Upper lobe of left lung (tissue), 6 donors: Measurements from ENCODE around the gene KLF7. TPM values are rescaled to one million over a fixed set of nuclear protein-coding genes. Genes with fewer than 3 reads are reported as not detected.

ENCODE experiments used
- ATAC-seq, 2 donors: fragments of 200-7000 bp; cut with Tn5 transposase; one replicate each; pipeline ENCODE4 v1.9.1; 2022; ENCODE audit warnings: mild to moderate bottlenecking in 2 of 2, moderate library complexity in 2 of 2; ENCODE audit not compliant: low FRiP score in 2 of 2
- DNase-seq, 2 donors: peaks; one replicate each; pipeline ENCODE4 v3.0.0-alpha.2; 2019 to 2020
- H3K27ac ChIP-seq, 4 donors: fragments of 200-600 bp; sonication (generic); one replicate each; pipeline ENCODE4 v1.5.1; 2016 to 2019
- H3K27me3 ChIP-seq, 4 donors: fragments of 200-600 bp; sonication (generic); one replicate each; pipeline ENCODE4 v1.5.1; 2017 to 2019
- H3K36me3 ChIP-seq, 4 donors: fragments of 200-600 bp; sonication (generic); one replicate each; pipeline ENCODE4 v1.5.1; 2016 to 2019
- H3K4me1 ChIP-seq, 4 donors: fragments of 200-600 bp; sonication (generic); one replicate each; pipeline ENCODE4 v1.5.1; 2018 to 2019
- H3K4me3 ChIP-seq, 4 donors: fragments of 200-600 bp; sonication (generic); one replicate each; pipeline ENCODE4 v1.5.1; 2017 to 2019; ENCODE audit warnings: mild to moderate bottlenecking in 2 of 4, moderate library complexity in 1 of 4
- H3K9me3 ChIP-seq, 4 donors: fragments of 200-600 bp; sonication (generic); one replicate each; pipeline ENCODE4 v1.5.1; 2018 to 2019
- CTCF ChIP-seq, 6 experiments: fragments of 450-650 bp in 4 of 6; fragments of 200-600 bp in 2 of 6; sonication (generic) in 2 of 6; IDR thresholded peaks; one replicate each; pipeline ENCODE4 v1.5.1; 2016 to 2019; ENCODE audit warnings: antibody characterized with exemption in 6 of 6
- EP300 ChIP-seq, 4 donors: sonication (generic); formaldehyde crosslinking; IDR thresholded peaks; one replicate each; pipeline ENCODE4 v1.5.1; 2017; ENCODE audit warnings: antibody characterized with exemption in 4 of 4, control low read depth in 2 of 4
- POLR2A ChIP-seq, 4 donors: fragments of 450-650 bp; IDR thresholded peaks; one replicate each; pipeline ENCODE4 v1.5.1; 2016 to 2017; ENCODE audit warnings: antibody characterized with exemption in 4 of 4, mild to moderate bottlenecking in 2 of 4
- POLR2AphosphoS5 ChIP-seq, 2 donors: sonication (generic); formaldehyde crosslinking; IDR thresholded peaks; one replicate each; pipeline ENCODE4 v1.5.1; 2017; ENCODE audit warnings: antibody characterized with exemption in 2 of 2
- WGBS, 2 donors: methylation state at CpG; one replicate each; pipeline ENCODE4 v1.1.5; 2017 to 2018; 5-methylcytosine and 5-hydroxymethylcytosine counted together
- total RNA-seq, 6 donors: library from RNA; depleted of rRNA in 4 of 6; stranded (reverse); fragments of >200 nt in 4 of 6; gene quantifications; one replicate each; pipeline versions ENCODE4 v1.1.0 to v1.2.1, GENCODE V29; 2016 to 2021
- donor health status: DM: no; HTN: no; CAD: no; lungs with moderate emphysema.
- donor health status: DM: no; HTN: yes; CAD: no; lungs with severe emphysema.

The KLF7 gene
- total RNA-seq, 6 donors from 2014 or later, result 15.4 to 50.5 (median 22.4) TPM

- Histone ChIP-seq H3K4me3 (no peak overlapping the region), H3K9me3 (no peaks in the 10 kb centered on the region), H3K27me3 (no peaks in the 10 kb centered on the region), H3K4me1 (peaks cover 4 to 26% (median 13%) of the 10 kb centered on the region in 4 donors), H3K36me3 (peaks cover 0 to 1% (median 0%) of the 10 kb centered on the region in 4 donors), H3K27ac (peak overlapping the region in 3 of 4 donors; percentile 17 to 56 (median 27))
- TF ChIP-seq EP300 (IDR thresholded peaks at IDR 0.05) (no peak), POLR2AphosphoS5 (IDR thresholded peaks at IDR 0.05) (no peak), CTCF (IDR thresholded peaks at IDR 0.05) (no peak), POLR2A (IDR thresholded peaks at IDR 0.05) (no peak)
- 64 to 75% methylated on average over 4 of the region's 4 CpGs for WGBS, 2 donors
- ATAC-seq (no peak), DNase-seq (no peak)
Measured at GRCh38 chr2:207097278-207097677, 68.5 kb downstream of the KLF7 start.

- no peaks in the 10 kb centered on the region for H3K9me3 ChIP-seq
- H3K4me1 ChIP-seq, result peaks cover 14 to 34% (median 22%) of the 10 kb centered on the region in 4 donors
- H3K36me3 ChIP-seq, result peaks cover 0 to 5% (median 0%) of the 10 kb centered on the region in 4 donors
- DNase-seq (no peak), ATAC-seq (no peak)
- H3K27me3 ChIP-seq, result no peaks in the 10 kb centered on the region
- peak overlapping the region in 2 of 4 donors; percentile 17 to 56 for H3K27ac ChIP-seq
- TF ChIP-seq EP300 (IDR thresholded peaks at IDR 0.05) (no peak), POLR2AphosphoS5 (IDR thresholded peaks at IDR 0.05) (no peak), CTCF (IDR thresholded peaks at IDR 0.05) (no peak), POLR2A (IDR thresholded peaks at IDR 0.05) (no peak)
- WGBS, 2 donors, result 63 to 65% methylated on average over 6 of the region's 6 CpGs
- no peak overlapping the region for H3K4me3 ChIP-seq
Measured at GRCh38 chr2:207095963-207096362, 69.8 kb downstream of the KLF7 start.

GRCh38 chr2:207093234-207093633, 72.5 kb downstream of the KLF7 start:
- H3K4me1 ChIP-seq, result peaks cover 35 to 55% (median 44%) of the 10 kb centered on the region in 4 donors
- H3K27ac ChIP-seq, result no peak overlapping the region

GRCh38 chr2:207092818-207093217, 72.9 kb downstream of the KLF7 start:
- Histone ChIP-seq H3K4me1 (peaks cover 38 to 55% (median 47%) of the 10 kb centered on the region in 4 donors), H3K36me3 (peaks cover 0 to 5% (median 1%) of the 10 kb centered on the region in 4 donors), H3K4me3 (no peak overlapping the region), H3K27me3 (no peaks in the 10 kb centered on the region), H3K27ac (no peak overlapping the region), H3K9me3 (no peaks in the 10 kb centered on the region)
- DNase-seq (no peak), ATAC-seq (no peak)
- TF ChIP-seq EP300 (IDR thresholded peaks at IDR 0.05) (no peak), POLR2A (IDR thresholded peaks at IDR 0.05) (no peak), POLR2AphosphoS5 (IDR thresholded peaks at IDR 0.05) (no peak), CTCF (IDR thresholded peaks at IDR 0.05) (no peak)

More at GRCh38 chr2:207093234-207093633, 72.5 kb downstream of the KLF7 start:
- Histone ChIP-seq H3K36me3 (peaks cover 0 to 5% (median under 1%) of the 10 kb centered on the region in 4 donors), H3K9me3 (no peaks in the 10 kb centered on the region), H3K4me3 (no peak overlapping the region), H3K27me3 (no peaks in the 10 kb centered on the region)
- TF ChIP-seq POLR2A (IDR thresholded peaks at IDR 0.05) (no peak), CTCF (IDR thresholded peaks at IDR 0.05) (no peak), EP300 (IDR thresholded peaks at IDR 0.05) (no peak), POLR2AphosphoS5 (IDR thresholded peaks at IDR 0.05) (no peak)
- DNase-seq (peak in 1 of 2 donors; percentile 16), ATAC-seq (no peak)
- 92 to 96% methylated on average over 6 of the region's 6 CpGs for WGBS, 2 donors

GRCh38 chr2:207091928-207092327, 73.8 kb downstream of the KLF7 start:
- ATAC-seq (peak in 1 of 2 donors; percentile 20), DNase-seq (no peak)
- H3K27me3 ChIP-seq, result no peaks in the 10 kb centered on the region
- TF ChIP-seq EP300 (IDR thresholded peaks at IDR 0.05), result no peak
- TF ChIP-seq POLR2AphosphoS5 (IDR thresholded peaks at IDR 0.05), result no peak
- no peak for TF ChIP-seq CTCF (IDR thresholded peaks at IDR 0.05)
- no peak for TF ChIP-seq POLR2A (IDR thresholded peaks at IDR 0.05)
- peaks cover 38 to 58% (median 47%) of the 10 kb centered on the region in 4 donors for H3K4me1 ChIP-seq
- no peak overlapping the region for H3K4me3 ChIP-seq
- H3K36me3 ChIP-seq, result peaks cover 0 to 13% (median 4%) of the 10 kb centered on the region in 4 donors
- 87 to 88% methylated on average over 2 of the region's 2 CpGs for WGBS, 2 donors
- no peaks in the 10 kb centered on the region for H3K9me3 ChIP-seq
- peak overlapping the region in 3 of 4 donors; percentile 28 to 57 (median 48) for H3K27ac ChIP-seq
